Transverse colon (tissue), 4 donors: Measurements from ENCODE around the gene SLU7.

Source experiments
- CTCF ChIP-seq, 5 experiments: fragments of 200-600 bp in 3 of 5; fragments of 450-650 bp in 2 of 5; sonication (generic) in 3 of 5; IDR thresholded peaks; 1 replicate in 2 of 5; 2 replicates in 3 of 5; pipeline ENCODE4 v1.5.1; 2016 to 2017; ENCODE audit warnings: antibody characterized with exemption in 5 of 5, inconsistent platforms in 3 of 5, mild to moderate bottlenecking in 2 of 5, moderate library complexity in 1 of 5
- EP300 ChIP-seq: sonication (generic); formaldehyde crosslinking; IDR thresholded peaks from one replicate; pipeline ENCODE4 v1.6.1; 2017; ENCODE audit warnings: antibody characterized with exemption, low read depth
- POLR2A ChIP-seq: fragments of 450-650 bp; IDR thresholded peaks from one replicate; pipeline ENCODE4 v1.6.1; 2016; ENCODE audit warnings: antibody characterized with exemption, mild to moderate bottlenecking, moderate library complexity
- POLR2AphosphoS5 ChIP-seq, 3 donors: sonication (generic); formaldehyde crosslinking; IDR thresholded peaks; one replicate each; pipeline ENCODE4 v1.6.1; 2016; ENCODE audit warnings: antibody characterized with exemption in 3 of 3

GRCh38 chr5:160463740-160464465 lies 45.0 kb upstream of the SLU7 start:
- TF ChIP-seq CTCF (IDR thresholded peaks at IDR 0.05), result no peak
- no peak for TF ChIP-seq POLR2AphosphoS5 (IDR thresholded peaks at IDR 0.05)
- no peak for TF ChIP-seq POLR2A
- no peak for TF ChIP-seq EP300
